IPS-18c (cell line): ENCODE results near the gene TRABD2A.
A peak's percentile ranks its signal among the peaks of the same experiment; 100 is the strongest.
"Not testable (repeated sequence)": the region's sequence is repeated elsewhere in the genome, so short reads cannot be mapped to it uniquely, and the experiment has no call there.

ENCODE experiments used
- H3K4me3 ChIP-seq: 2 replicates; pipeline ENCODE4 v1.7.0; 2013; ENCODE audit warnings: low read depth, mild to moderate bottlenecking, low read length, moderate library complexity; ENCODE audit not compliant: insufficient read depth
- H3K9me3 ChIP-seq: one replicate; pipeline ENCODE4 v1.6.1; 2013; ENCODE audit warnings: mild to moderate bottlenecking, low read length, moderate library complexity; ENCODE audit not compliant: control insufficient read depth, insufficient read depth

The TRABD2A gene

GRCh38 chr2:84886791-84887190, 5.9 kb upstream of the TRABD2A start:
- no peak overlapping the region for H3K4me3 ChIP-seq
- H3K9me3 ChIP-seq, result no peaks in the 10 kb centered on the region

GRCh38 chr2:84885111-84885510, 4.2 kb upstream of the TRABD2A start:
- H3K9me3 ChIP-seq, result no peaks in the 10 kb centered on the region

DNA sequence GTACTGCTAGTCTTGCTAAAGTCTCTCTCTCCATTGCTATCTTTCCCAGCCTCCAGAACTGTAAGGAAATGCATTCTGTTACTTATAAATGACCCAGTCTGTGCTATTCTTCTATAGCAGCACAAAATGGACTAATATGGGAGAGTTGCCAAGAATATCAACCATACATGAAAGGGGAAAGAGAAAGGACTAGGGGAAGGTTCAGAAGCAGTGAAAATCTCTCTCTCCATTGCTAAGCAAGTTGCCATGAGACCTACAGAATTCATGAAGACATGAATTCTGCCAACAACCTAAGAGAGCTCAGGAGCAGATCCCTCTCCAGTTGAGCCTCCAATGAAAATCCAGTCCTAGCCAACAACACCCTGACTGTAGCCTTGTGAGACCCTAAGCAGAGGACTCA, 3.6 kb upstream of the TRABD2A start:
- Histone ChIP-seq H3K4me3 (no peak overlapping the region), H3K9me3 (no peaks in the 10 kb centered on the region)

More at GRCh38 chr2:84885111-84885510, 4.2 kb upstream of the TRABD2A start:
- H3K4me3 ChIP-seq, result no peak overlapping the region

GRCh38 chr2:84882775-84883550, 2.1 kb upstream of the TRABD2A start:
- no peak overlapping the region; the same call in 1 of the 2 replicates for H3K4me3 ChIP-seq
- H3K9me3 ChIP-seq, result no peaks in the 10 kb centered on the region

DNA sequence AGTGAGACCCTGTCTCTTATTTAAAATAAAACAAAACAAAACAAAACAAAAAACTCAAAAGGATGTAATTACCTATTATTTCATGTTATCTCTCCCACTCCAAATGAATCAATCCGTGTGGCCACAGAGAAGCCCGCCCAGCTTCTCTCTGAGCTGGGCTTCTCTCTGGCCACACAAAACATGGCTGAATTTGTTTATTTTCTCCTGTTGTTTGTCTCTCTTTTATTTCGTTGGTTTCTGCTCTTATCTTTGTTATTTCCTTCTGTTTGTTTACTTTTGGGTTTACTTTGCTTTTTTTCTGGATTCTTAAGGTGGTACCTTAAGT, 1.5 kb upstream of the TRABD2A start:
- Histone ChIP-seq H3K4me3 (no peak overlapping the region), H3K9me3 (no peaks in the 10 kb centered on the region)

GRCh38 chr2:84881581-84882413, 913 bp upstream of the TRABD2A start:
- Histone ChIP-seq H3K4me3 (peak overlapping the region; percentile 73), H3K9me3 (no peaks in the 10 kb centered on the region)

DNA sequence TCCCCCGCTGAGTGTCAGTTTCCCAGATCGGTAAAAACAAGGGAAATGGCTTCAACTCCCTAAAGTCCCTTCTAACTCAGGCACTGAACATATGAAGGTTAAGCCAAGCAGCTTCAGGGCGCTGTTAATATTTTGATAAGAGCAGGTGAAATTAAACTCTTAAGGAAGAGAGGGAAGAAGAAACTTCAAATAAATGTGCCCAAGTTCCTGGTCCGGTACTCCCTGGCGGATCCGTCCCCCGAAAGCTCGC, 564 bp downstream of the TRABD2A start:
- H3K9me3 ChIP-seq, result no peaks in the 10 kb centered on the region
- peak overlapping the region; percentile 73 for H3K4me3 ChIP-seq

DNA sequence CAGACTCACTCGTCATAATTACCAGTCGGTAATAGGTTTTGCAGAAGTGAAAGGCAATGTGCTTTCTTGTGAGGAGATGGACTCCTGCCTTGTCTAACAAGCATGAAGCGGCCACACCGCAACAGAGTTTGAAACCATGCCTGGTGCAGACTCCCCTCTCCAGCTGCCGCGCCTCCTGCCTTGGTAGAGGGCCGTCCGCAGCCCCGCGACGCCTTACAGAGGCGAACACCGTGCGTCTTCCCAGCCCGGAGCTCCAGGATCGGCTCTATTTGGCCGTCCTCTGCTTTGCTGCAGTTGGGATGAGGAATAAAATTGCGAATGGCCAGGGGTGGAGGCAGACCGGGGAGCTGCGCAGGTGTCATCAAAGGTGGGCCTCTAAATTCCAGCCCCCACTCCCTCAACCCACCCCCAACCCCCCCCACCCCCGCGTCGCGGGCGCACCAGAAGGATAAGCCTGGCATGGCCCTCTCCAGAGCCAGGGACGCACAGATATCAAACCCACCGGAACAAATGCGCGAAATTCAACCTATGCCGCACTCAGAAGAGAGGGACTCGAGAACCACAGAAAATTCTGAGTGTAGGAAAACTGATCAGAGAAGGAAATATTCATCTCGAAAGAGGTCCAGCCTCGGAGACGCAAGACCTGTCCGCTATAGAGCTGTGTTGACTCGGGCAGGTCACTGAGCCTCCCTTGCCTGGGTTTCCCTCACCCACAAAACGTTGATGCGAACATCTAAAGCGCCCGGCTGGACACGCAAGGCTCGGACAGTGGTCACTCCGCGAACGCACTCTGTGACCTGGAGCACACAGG, 1.1 kb downstream of the TRABD2A start:
- Histone ChIP-seq H3K9me3 (no peaks in the 10 kb centered on the region), H3K4me3 (peak overlapping the region; percentile 73)

DNA sequence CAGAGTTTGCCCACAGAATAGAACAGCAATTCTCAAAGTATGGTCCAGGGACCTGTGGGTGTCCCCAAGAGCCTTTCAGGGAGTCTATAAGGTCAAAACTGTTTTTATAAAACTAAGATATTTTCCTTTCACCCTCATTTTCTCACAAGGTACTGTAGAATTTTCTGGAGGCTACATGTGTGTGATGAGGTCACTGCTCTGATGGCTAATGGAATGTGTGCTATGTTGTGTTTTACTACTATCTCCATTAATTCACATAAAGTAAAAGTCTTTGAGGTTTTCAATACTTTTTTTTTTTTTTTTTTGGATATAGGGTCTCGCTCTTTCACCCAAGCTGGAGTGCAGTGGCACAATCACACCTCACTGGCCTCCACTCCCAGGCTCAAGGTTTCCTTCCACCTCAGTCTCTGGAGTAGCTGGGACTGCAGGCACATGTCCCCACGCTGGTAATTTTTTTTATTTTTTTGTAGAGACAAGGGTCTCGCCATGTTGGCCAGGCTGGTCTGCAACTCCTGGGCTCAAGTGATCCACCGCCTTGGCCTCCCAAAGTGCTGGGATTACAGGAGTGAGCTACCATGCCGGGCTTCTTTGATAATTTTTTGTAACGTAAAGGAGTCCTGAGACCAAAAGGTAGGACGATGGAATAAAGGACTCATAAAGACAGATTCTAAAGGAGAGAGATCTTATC, 1.8 kb downstream of the TRABD2A start:
- H3K4me3 ChIP-seq, result no peak overlapping the region

DNA sequence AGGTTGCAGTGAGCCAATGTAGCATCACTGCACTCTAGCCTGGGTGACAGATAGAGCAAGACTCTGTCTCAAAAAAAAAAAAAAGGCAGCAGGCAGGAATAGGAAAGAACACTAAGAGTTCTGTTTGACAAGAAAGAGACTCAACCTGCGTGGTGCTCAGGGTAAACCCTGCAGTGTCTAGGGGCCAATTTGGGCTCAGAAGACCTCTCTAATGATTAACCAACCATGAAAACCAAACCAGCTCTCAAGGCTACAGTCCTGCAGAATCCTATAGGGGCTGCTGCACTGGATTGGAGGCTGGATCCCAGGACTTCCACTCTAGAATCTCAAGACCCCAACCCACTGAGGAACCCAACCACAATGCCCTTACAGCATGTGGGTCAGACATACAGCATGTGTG, 2.4 kb downstream of the TRABD2A start:
- Histone ChIP-seq H3K9me3 (no peaks in the 10 kb centered on the region), H3K4me3 (no peak overlapping the region)

More for the DNA sequence above, 1.8 kb downstream of the TRABD2A start:
- no peaks in the 10 kb centered on the region for H3K9me3 ChIP-seq

DNA sequence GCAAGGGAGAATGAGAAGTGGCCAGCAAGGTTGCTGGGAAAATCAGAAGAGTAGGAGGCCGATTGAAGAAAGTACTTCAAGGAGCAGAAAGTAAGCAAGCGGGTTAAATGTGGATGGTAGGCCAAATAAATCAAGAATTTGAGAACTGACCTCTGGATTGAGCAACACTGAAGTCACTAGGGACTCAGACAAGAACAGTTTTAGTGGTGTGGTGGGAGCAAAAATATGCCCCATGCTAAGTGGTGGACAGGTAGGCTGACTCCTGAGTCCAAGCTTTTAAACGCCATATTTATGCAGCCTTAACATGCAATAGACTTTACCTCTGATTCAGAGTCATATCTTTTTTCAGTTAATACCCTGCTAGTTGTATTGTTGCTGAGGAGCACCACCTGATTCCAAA, 4.5 kb downstream of the TRABD2A start:
- Histone ChIP-seq H3K4me3 (no peak overlapping the region), H3K9me3 (no peaks in the 10 kb centered on the region)

GRCh38 chr2:84875619-84876018, 5.3 kb downstream of the TRABD2A start:
- H3K9me3 ChIP-seq, H3K4me3 ChIP-seq: not testable (repeated sequence)

- H3K4me3 ChIP-seq, result no peak overlapping the region
- no peaks in the 10 kb centered on the region for H3K9me3 ChIP-seq
Measured at GRCh38 chr2:84875213-84875560, 5.7 kb downstream of the TRABD2A start.

DNA sequence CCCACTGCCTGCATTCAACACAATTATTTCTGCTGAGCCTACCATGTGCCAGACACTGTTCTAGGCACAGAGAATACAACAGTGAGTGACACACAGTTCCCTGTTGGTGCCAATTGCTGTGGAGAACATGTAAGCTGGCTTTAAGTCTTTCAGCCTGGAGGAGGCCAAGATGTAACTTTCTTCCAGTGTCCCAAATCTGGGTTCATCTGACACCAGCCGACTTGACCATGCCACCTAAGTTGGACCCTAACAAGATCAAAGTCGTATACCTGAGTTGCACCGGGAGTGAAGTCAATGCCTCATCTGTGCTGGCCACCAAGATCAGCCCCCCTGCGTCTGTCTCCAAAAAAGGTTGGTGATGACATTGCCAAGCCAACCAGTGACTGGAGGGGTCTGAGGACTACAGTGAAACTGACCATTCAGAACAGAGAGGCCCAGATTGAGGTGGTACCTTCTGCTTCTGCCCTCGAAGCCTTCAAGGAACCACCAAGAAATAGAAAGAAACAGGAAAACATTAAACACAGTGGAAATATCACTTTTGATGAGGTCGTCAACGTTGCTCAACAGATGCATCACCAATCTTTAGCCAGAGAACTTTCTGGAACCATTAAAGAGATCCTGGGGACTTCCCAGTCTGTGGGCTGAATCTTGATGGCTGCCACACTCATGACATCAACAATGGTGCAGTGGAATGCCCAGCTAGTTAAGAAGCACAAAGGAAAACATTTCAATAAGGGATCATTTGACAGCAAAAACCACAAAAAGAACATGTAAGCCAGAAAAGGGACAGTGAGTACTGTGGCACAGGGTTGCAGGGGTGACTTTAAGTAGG, 6.3 kb downstream of the TRABD2A start:
- Histone ChIP-seq H3K4me3 (no peak overlapping the region), H3K9me3 (no peaks in the 10 kb centered on the region)

GRCh38 chr2:84873350-84873749, 7.5 kb downstream of the TRABD2A start:
- no peaks in the 10 kb centered on the region for H3K9me3 ChIP-seq
- no peak overlapping the region for H3K4me3 ChIP-seq

- not testable (repeated sequence) for H3K4me3 ChIP-seq, H3K9me3 ChIP-seq
Measured at GRCh38 chr2:84872691-84873090, 8.2 kb downstream of the TRABD2A start.

- H3K9me3 ChIP-seq, result no peaks in the 10 kb centered on the region
- H3K4me3 ChIP-seq, result no peak overlapping the region
Measured at GRCh38 chr2:84870306-84870705, 10.6 kb downstream of the TRABD2A start.
